ENCODE data around the gene DNAJC7. TPM values are rescaled to one million over a fixed set of nuclear protein-coding genes. Genes with fewer than 3 reads are reported as not detected.

Gene DNAJC7
- total RNA-seq, 1 donor: 80.7 TPM

DNA sequence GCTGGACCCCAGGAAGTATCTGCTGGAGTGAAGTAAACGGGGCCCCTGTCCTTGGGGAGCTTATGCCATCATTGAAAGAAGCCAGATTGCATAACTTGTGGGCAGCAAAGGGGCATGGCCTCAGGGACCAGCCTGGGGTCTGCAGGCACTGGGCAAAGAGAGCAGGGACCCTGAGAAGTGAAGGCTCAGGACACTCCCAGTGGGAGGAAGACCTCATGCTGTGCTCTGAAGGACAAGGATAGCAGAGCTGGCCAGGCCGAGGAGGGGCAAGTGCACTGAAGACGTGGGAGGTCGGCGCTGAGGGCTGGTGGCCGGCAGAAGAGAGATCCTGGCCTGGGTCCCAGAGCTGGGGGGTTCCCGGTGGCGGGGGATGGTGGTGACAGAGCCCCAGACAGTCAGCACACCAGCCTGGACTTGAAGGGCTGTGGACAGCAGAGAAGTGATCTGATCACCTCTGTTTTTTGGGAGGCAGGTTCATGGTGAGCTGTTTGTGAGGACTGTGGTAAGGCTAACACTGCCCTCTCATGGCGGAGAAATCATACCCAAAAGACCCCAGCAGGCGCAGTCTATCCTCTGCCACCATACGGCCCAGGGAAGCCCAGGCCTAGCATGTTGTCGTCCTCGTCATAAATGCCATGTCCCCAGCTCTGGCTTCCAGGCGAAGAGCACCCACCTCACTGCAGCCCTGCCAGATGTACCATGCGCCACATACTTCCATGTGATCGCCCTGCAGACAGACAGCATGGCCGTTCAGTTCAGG, 57.7 kb downstream of the DNAJC7 start:
- H3K4me3 ChIP-seq (ENCODE audit: low read depth, low read length): no peak overlapping the region
- peak; percentile 75 for DNase-seq (ENCODE audit: low read depth)
- TF ChIP-seq, protein P1, sequence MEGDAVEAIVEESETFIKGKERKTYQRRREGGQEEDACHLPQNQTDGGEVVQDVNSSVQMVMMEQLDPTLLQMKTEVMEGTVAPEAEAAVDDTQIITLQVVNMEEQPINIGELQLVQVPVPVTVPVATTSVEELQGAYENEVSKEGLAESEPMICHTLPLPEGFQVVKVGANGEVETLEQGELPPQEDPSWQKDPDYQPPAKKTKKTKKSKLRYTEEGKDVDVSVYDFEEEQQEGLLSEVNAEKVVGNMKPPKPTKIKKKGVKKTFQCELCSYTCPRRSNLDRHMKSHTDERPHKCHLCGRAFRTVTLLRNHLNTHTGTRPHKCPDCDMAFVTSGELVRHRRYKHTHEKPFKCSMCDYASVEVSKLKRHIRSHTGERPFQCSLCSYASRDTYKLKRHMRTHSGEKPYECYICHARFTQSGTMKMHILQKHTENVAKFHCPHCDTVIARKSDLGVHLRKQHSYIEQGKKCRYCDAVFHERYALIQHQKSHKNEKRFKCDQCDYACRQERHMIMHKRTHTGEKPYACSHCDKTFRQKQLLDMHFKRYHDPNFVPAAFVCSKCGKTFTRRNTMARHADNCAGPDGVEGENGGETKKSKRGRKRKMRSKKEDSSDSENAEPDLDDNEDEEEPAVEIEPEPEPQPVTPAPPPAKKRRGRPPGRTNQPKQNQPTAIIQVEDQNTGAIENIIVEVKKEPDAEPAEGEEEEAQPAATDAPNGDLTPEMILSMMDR (IDR thresholded peaks at IDR 0.05; ENCODE audit: insufficient read depth, low read depth, low read length): peak; percentile 63

- TF ChIP-seq, protein P1 (IDR thresholded peaks at IDR 0.05; ENCODE audit: insufficient read depth, low read depth, low read length): no peak
- DNase-seq (ENCODE audit: low read depth): no peak
- no peak overlapping the region for H3K4me3 ChIP-seq (ENCODE audit: low read depth, low read length)
Observed at GRCh38 chr17:41959030-41959335, 58.3 kb downstream of the DNAJC7 start.

DNA sequence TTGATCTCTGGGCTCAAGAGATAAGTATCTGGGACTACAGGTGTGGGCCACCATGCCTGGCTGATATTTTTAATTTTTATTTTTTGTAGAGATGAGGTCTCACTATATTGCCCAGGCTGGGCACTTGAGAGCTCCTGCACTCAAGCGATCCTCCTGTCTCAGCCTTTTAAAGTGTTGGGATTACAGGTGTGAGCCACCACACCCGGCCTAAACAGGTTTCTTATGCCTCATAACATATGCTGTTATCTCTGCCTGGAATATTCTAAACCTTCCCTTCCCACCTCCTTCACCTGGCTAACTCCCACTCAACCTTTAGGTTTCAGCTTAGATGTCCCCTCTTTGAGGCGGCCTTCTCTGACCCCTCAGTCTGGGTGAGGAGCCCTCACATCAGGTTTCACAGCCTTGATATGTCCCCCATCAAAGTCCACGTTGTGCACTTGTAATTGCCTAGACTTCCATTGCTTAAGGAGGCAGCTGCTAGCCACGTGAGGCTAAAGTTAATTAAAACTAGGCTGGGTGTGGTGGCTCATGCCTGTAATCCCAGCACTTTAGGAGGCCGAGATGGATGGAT, 59.3 kb downstream of the DNAJC7 start:
- TF ChIP-seq, protein P1 (IDR thresholded peaks at IDR 0.05; ENCODE audit: insufficient read depth, low read depth, low read length): no peak
- H3K4me3 ChIP-seq (ENCODE audit: low read depth, low read length): no peak overlapping the region
- DNase-seq (ENCODE audit: low read depth): no peak

DNA sequence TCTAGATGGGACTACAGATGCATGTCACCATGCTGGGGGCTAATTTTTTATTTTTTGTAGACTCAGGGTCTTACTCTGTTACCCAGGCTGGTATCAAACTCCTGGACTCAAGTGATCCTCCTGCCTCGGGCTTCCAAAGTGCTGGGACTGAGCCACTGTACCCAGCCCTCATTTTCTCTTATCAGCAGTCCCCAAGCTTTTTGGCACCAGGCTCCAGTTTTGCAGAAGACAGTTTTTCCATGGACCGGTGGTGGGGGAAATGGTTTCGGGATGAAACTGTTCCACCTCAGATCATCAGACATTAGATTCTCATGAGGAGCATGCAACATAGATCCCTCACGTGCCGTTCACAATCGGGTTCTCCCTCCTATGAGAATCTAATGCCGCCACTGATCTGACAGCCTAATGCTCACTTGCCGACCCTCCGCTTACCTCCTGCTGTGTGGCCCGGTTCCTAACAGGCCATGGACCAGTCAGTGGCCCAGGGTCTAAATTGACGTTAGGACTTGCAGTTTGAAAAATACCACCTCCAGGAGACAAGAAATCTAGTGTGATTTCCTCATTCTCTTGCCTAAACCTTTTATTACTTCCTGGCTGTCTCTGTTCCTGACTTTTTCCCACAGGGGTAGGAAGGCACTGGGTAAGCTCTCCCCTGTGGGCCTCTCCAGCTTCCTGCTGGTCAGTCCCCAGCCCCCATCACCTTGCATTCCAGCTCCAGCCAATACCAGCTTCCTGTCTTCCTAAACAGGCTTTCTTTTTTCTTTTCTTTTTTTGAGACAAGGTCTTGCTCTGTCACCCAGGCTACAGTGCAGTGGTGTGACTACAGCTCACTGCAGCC, 60.0 kb downstream of the DNAJC7 start:
- peak; percentile 82 for DNase-seq (ENCODE audit: low read depth)
- TF ChIP-seq, protein P1 (IDR thresholded peaks at IDR 0.05; ENCODE audit: insufficient read depth, low read depth, low read length): no peak

GRCh38 chr17:41956522-41956921, 60.7 kb downstream of the DNAJC7 start:
- TF ChIP-seq, protein P1 (IDR thresholded peaks at IDR 0.05; ENCODE audit: insufficient read depth, low read depth, low read length): no peak
- H3K4me3 ChIP-seq (ENCODE audit: low read depth, low read length): no peak overlapping the region
- no peak for DNase-seq (ENCODE audit: low read depth)

More for the DNA sequence above, 60.0 kb downstream of the DNAJC7 start:
- no peak overlapping the region for H3K4me3 ChIP-seq (ENCODE audit: low read depth, low read length)

- H3K4me3 ChIP-seq (ENCODE audit: low read depth, low read length): no peak overlapping the region
- TF ChIP-seq, protein P1 (IDR thresholded peaks at IDR 0.05; ENCODE audit: insufficient read depth, low read depth, low read length): no peak
- no peak for DNase-seq (ENCODE audit: low read depth)
Observed at GRCh38 chr17:41948762-41949460, 68.3 kb downstream of the DNAJC7 start.

All from fibroblast of villous mesenchyme (primary cell).